IMR-90 (cell line): ENCODE results near the gene AIF1. TPM values are rescaled to one million over a fixed set of nuclear protein-coding genes. Genes with fewer than 3 reads are reported as not detected.
A peak's percentile ranks its signal among the peaks of the same experiment; 100 is the strongest.

Experiments
- ATAC-seq: fragments of 200-7000 bp; cut with Tn5 transposase; 2 replicates; pipeline ENCODE4 v1.9.1; 2020; ENCODE audit warnings: low read depth, mild to moderate bottlenecking, moderate library complexity
- BruUV-seq: library from RNA; stranded (reverse); fragments of 400-500 nt; replicated peaks from 2 replicates; lab custom pipeline; 2021; lab: Mats Ljungman, UMichigan
- CTCF ChIA-PET: fragments of 300-600 bp; formaldehyde crosslinking; extraction: SDS; loops from one replicate; lab custom pipeline; 2021; ENCODE audit warnings: antibody characterized with exemption; lab: Yijun Ruan, JAX
- POLR2A ChIA-PET: fragments of 300-600 bp; sonication (Branson Sonifier 250); formaldehyde crosslinking; loops from one replicate; lab custom pipeline; 2022; ENCODE audit warnings: antibody characterized with exemption; ENCODE audit not compliant: unreplicated experiment; lab: Charles Lee
- DNase-seq: peaks from one replicate; pipeline ENCODE4 v3.0.0; 2013
- H2AFZ ChIP-seq: replicated peaks from 2 replicates; pipeline ENCODE3; 2013; ENCODE audit warnings: low read length, mild to moderate bottlenecking; ENCODE audit not compliant: poor library complexity
- H2AK5ac ChIP-seq: 2 replicates; pipeline ENCODE4 v1.6.1; 2013; ENCODE audit warnings: low read depth, low read length, inconsistent platforms
- H2AK9ac ChIP-seq: replicated peaks from 2 replicates; pipeline ENCODE3; 2013; ENCODE audit warnings: mild to moderate bottlenecking, low read depth, low read length, moderate library complexity; ENCODE audit not compliant: poor library complexity
- H2BK120ac ChIP-seq: 2 replicates; pipeline ENCODE4 v1.6.1; 2013; ENCODE audit warnings: low read depth, low read length, inconsistent platforms
- H2BK15ac ChIP-seq: 3 replicates; pipeline ENCODE4 v1.6.1; 2013; ENCODE audit warnings: low read depth, low read length, inconsistent platforms
- H2BK20ac ChIP-seq: 2 replicates; pipeline ENCODE4 v1.6.1; 2013; ENCODE audit warnings: low read depth, mild to moderate bottlenecking, inconsistent platforms, low read length, moderate library complexity
- H2BK5ac ChIP-seq: 2 replicates; pipeline ENCODE4 v1.6.1; 2013; ENCODE audit warnings: mild to moderate bottlenecking, low read depth, low read length, inconsistent platforms; ENCODE audit not compliant: poor library complexity, severe bottlenecking
- H3K14ac ChIP-seq: replicated peaks from 2 replicates; pipeline ENCODE4 v1.6.1; 2013; ENCODE audit warnings: low read depth, low read length, inconsistent platforms
- H3K18ac ChIP-seq: 2 replicates; pipeline ENCODE4 v1.6.1; 2013; ENCODE audit warnings: low read depth, low read length, control low read depth
- H3K23ac ChIP-seq: 2 replicates; pipeline ENCODE4 v1.6.1; 2013; ENCODE audit warnings: low read depth, low read length, inconsistent platforms
- H3K27ac ChIP-seq: 2 replicates; pipeline ENCODE4 v1.5.1; 2013; ENCODE audit warnings: mild to moderate bottlenecking, control low read depth, low read length; ENCODE audit not compliant: insufficient read depth
- H3K27me3 ChIP-seq: 2 replicates; pipeline ENCODE4 v1.6.1; 2013; ENCODE audit warnings: low read length; ENCODE audit not compliant: control insufficient read depth, insufficient read depth
- H3K36me3 ChIP-seq: 2 replicates; pipeline ENCODE4 v1.6.1; 2013; ENCODE audit warnings: low read length, mixed read lengths; ENCODE audit not compliant: control insufficient read depth, insufficient read depth
- H3K4ac ChIP-seq: 2 replicates; pipeline ENCODE4 v1.6.1; 2013; ENCODE audit warnings: low read depth, low read length, inconsistent platforms
- H3K4me1 ChIP-seq: 2 replicates; pipeline ENCODE4 v1.6.1; 2013; ENCODE audit warnings: low read length, mixed read lengths; ENCODE audit not compliant: control insufficient read depth, insufficient read depth
- H3K4me2 ChIP-seq: 2 replicates; pipeline ENCODE4 v1.6.1; 2013; ENCODE audit warnings: low read depth, mild to moderate bottlenecking, control low read depth, low read length, moderate library complexity
- H3K4me3 ChIP-seq: 2 replicates; pipeline ENCODE4 v1.5.1; 2013; ENCODE audit warnings: low read depth, mild to moderate bottlenecking, control low read depth, low read length, moderate library complexity; ENCODE audit not compliant: insufficient read depth
- H3K56ac ChIP-seq: 2 replicates; pipeline ENCODE4 v1.6.1; 2013; ENCODE audit warnings: low read length, inconsistent platforms; ENCODE audit not compliant: insufficient read depth; ENCODE audit errors: extremely low read depth
- H3K79me1 ChIP-seq, 2 experiments: 2 replicates each; pipeline ENCODE4 v1.6.1; 2013; ENCODE audit warnings: low read length in 2 of 2, inconsistent platforms in 1 of 2, low read depth in 1 of 2
- H3K9ac ChIP-seq: 2 replicates; pipeline ENCODE4 v1.6.1; 2013; ENCODE audit warnings: low read depth, low read length, control low read depth
- H3K9me1 ChIP-seq: 2 replicates; pipeline ENCODE4 v1.6.1; 2013; ENCODE audit warnings: low read length, inconsistent platforms; ENCODE audit not compliant: insufficient read depth
- H3K9me3 ChIP-seq: 2 replicates; pipeline ENCODE4 v1.6.1; 2013; ENCODE audit warnings: low read length; ENCODE audit not compliant: control insufficient read depth, insufficient read depth
- H4K20me1 ChIP-seq: 2 replicates; pipeline ENCODE4 v1.6.1; 2013; ENCODE audit warnings: low read length, inconsistent platforms; ENCODE audit not compliant: insufficient read depth
- H4K5ac ChIP-seq: 2 replicates; pipeline ENCODE4 v1.6.1; 2013; ENCODE audit warnings: mild to moderate bottlenecking, low read depth, low read length, control low read depth
- H4K8ac ChIP-seq, 2 experiments: 2 replicates each; pipeline ENCODE4 v1.6.1; 2013; ENCODE audit warnings: low read depth in 2 of 2, low read length in 2 of 2, control low read depth in 1 of 2, inconsistent platforms in 1 of 2
- H4K91ac ChIP-seq: 2 replicates; pipeline ENCODE4 v1.6.1; 2013; ENCODE audit warnings: low read depth, low read length, inconsistent platforms; ENCODE audit not compliant: insufficient read depth
- BHLHE40 ChIP-seq: fragments of 150-350 bp; IDR thresholded peaks from 2 replicates; pipeline ENCODE4 v1.6.1; 2016; ENCODE audit warnings: mild to moderate bottlenecking, low read depth, low read length
- MXI1 ChIP-seq: IDR thresholded peaks from 2 replicates; pipeline ENCODE4 v1.6.1; 2012; ENCODE audit warnings: low read depth, mild to moderate bottlenecking, low read length, moderate library complexity, borderline replicate concordance
- NFE2L2 ChIP-seq: fragments of 150-350 bp; IDR thresholded peaks from 2 replicates; pipeline ENCODE4 v1.6.1; 2016; ENCODE audit warnings: low read depth, mild to moderate bottlenecking, low read length
- RFX5 ChIP-seq: IDR thresholded peaks from 2 replicates; pipeline ENCODE4 v1.8.0; 2012; ENCODE audit warnings: low read depth, mild to moderate bottlenecking, low read length, moderate library complexity
- WGBS, 2 experiments: methylation state at CpG; one replicate each; pipeline versions ENCODE4 v1.1.5 to v1.1.7; 2013; ENCODE audit warnings: missing lambda C conversion rate in 2 of 2; ENCODE audit not compliant: insufficient read length in 1 of 2; ENCODE audit errors: extremely low coverage in 2 of 2; 5-methylcytosine and 5-hydroxymethylcytosine counted together
- dilution Hi-C: fragments of 300-500 bp; cut with HindIII; formaldehyde crosslinking; loops from one replicate; pipeline ENCODE4 v1.14.3; 2018; ENCODE audit warnings: low sequenced_read_pairs; ENCODE audit not compliant: unreplicated experiment
- in situ Hi-C: fragments of 300-500 bp; cut with MboI; formaldehyde crosslinking; loops from 3 replicates; pipeline ENCODE4 v1.14.3; 2019; ENCODE audit warnings: low sequenced_read_pairs, inconsistent platforms, mixed read lengths
- intact Hi-C: fragments of 100-400 bp; cut with micrococcal nuclease; formaldehyde crosslinking; loops from 2 replicates; pipeline ENCODE4 v1.10.0; 2022
- polyA plus RNA-seq, 3 experiments: library from polyadenylated mRNA; depleted of rRNA; stranded (reverse); fragments of >200 nt; gene quantifications; 2 replicates each; pipeline ENCODE4 v1.2.3, GENCODE V29; 2012; ENCODE audit warnings: low replicate concordance in 1 of 3
- total RNA-seq: library from RNA; depleted of rRNA; stranded (reverse); fragments of >200 nt; gene quantifications from 2 replicates; pipeline ENCODE4 v1.2.3, GENCODE V29; 2012

The AIF1 gene
- total and polyA plus RNA-seq, 2 of the 4 experiments (the other 2 are of a cell fraction) = not detected

- Histone ChIP-seq H3K23ac (no peak overlapping the region), H2BK120ac (no peak overlapping the region), H4K8ac (no peak overlapping the region), H3K27me3 (no peaks in the 10 kb centered on the region), H2BK5ac (no peak overlapping the region), H3K9ac (no peak overlapping the region), H3K9me3 (no peaks in the 10 kb centered on the region), H3K27ac (no peak overlapping the region), H2BK20ac (no peak overlapping the region), H3K36me3 (peaks cover 81% of the 10 kb centered on the region), H4K91ac (no peak overlapping the region), H3K9me1 (0 out of 2 replicates have a peak, but pooled peaks cover 3% of the 10 kb centered on the region), H2AK9ac (no peak overlapping the region), H3K4me2 (no peak overlapping the region), H2BK15ac (no peak overlapping the region), H3K4me3 (no peak overlapping the region), H2AFZ (no peak overlapping the region), H3K56ac (no peak overlapping the region), H3K4me1 (no peaks in the 10 kb centered on the region; the same call in 1 of the 2 replicates), H3K79me1 (peaks cover 11 to 16% of the 10 kb centered on the region in 2 experiments; a peak in 3 of 4 replicates), H2AK5ac (no peak overlapping the region), H3K4ac (no peak overlapping the region), H4K5ac (no peak overlapping the region), H4K20me1 (peaks cover 10% of the 10 kb centered on the region), H3K14ac (no peak overlapping the region), H3K18ac (no peak overlapping the region)
- dilution Hi-C loops (no loop called here), in situ Hi-C loops (no loop called here), intact Hi-C loops (no loop called here)
- DNase-seq (no peak), ATAC-seq (no peak)
- BruUV-seq = TSS peak; percentile 93
- TF ChIP-seq BHLHE40 (no peak), NFE2L2 (no peak), MXI1 (no peak), RFX5 (no peak)
- WGBS, 2 experiments = 94% methylated on average over 3 of the region's 6 CpGs; no CpG with 5 or more reads in 1 of the 2 experiments
- ChIA-PET POLR2A (interaction anchor here (1.3 kb wide), 1 partner anchor 20 kb away, joined by 3 read pairs; the partner anchor contains the start of gene C6orf47), CTCF (no interaction called here)
These were observed 25.6 kb downstream of the AIF1 start for GRCh38 chr6:31640612-31641011.
